HFFc6 (cell line): Measurements from ENCODE around the gene NTM. TPM values are rescaled to one million over a fixed set of nuclear protein-coding genes. Genes with fewer than 3 reads are reported as not detected.

ENCODE experiments used
- DNase-seq: peaks from one replicate; pipeline ENCODE4 v3.0.0-alpha.2; 2018
- H3K27ac Mint-ChIP-seq: 2 replicates; pipeline ENCODE4 v1.8.0; 2020; ENCODE audit warnings: mild to moderate bottlenecking, mixed read lengths
- H3K27me3 Mint-ChIP-seq: 2 replicates; pipeline ENCODE4 v1.8.0; 2021; ENCODE audit warnings: mild to moderate bottlenecking, moderate library complexity, mixed read lengths; ENCODE audit not compliant: insufficient read depth
- H3K36me3 Mint-ChIP-seq: 2 replicates; pipeline ENCODE4 v1.8.0; 2021; ENCODE audit warnings: low read depth, mixed read lengths
- H3K4me1 Mint-ChIP-seq: 2 replicates; pipeline ENCODE4 v1.8.0; 2020; ENCODE audit warnings: low read depth, mixed read lengths
- H3K4me3 Mint-ChIP-seq: 2 replicates; pipeline ENCODE4 v1.8.0; 2020; ENCODE audit warnings: mild to moderate bottlenecking, moderate library complexity, mixed read lengths
- H3K9me3 Mint-ChIP-seq: 2 replicates; pipeline ENCODE4 v1.8.0; 2020; ENCODE audit warnings: mild to moderate bottlenecking, mixed read lengths
- total RNA-seq, 6 experiments: library from RNA; stranded (reverse); fragmentation: NEBNext Ultra II Directional; extraction: Animal tissue kit (Norgen Biotek cat#: 25700); gene quantifications; 2 replicates in 1 of 6; 3 replicates in 5 of 6; pipeline ENCODE4 v1.2.3, GENCODE V29; 2021
- TF ChIP-seq, protein P1 (sequence below): fragments of 200-600 bp; sonication (generic); IDR thresholded peaks from 2 replicates; pipeline ENCODE4 v1.5.0; 2021; ENCODE audit warnings: antibody characterized with exemption, mild to moderate bottlenecking

NTM gene
- total RNA-seq, 6 experiments from 2014 or later: 18.3 to 23.6 (median 21.7) TPM

GRCh38 chr11:132222345-132222744, 851.9 kb downstream of the NTM start:
- TF ChIP-seq, protein P1, sequence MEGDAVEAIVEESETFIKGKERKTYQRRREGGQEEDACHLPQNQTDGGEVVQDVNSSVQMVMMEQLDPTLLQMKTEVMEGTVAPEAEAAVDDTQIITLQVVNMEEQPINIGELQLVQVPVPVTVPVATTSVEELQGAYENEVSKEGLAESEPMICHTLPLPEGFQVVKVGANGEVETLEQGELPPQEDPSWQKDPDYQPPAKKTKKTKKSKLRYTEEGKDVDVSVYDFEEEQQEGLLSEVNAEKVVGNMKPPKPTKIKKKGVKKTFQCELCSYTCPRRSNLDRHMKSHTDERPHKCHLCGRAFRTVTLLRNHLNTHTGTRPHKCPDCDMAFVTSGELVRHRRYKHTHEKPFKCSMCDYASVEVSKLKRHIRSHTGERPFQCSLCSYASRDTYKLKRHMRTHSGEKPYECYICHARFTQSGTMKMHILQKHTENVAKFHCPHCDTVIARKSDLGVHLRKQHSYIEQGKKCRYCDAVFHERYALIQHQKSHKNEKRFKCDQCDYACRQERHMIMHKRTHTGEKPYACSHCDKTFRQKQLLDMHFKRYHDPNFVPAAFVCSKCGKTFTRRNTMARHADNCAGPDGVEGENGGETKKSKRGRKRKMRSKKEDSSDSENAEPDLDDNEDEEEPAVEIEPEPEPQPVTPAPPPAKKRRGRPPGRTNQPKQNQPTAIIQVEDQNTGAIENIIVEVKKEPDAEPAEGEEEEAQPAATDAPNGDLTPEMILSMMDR: no peak

GRCh38 chr11:132226522-132226921, 856.1 kb downstream of the NTM start:
- Mint-ChIP-seq H3K4me3 (no peak overlapping the region), H3K4me1 (no peaks in the 10 kb centered on the region), H3K9me3 (no peaks in the 10 kb centered on the region), H3K27me3 (no peaks in the 10 kb centered on the region; the same call in none of the 2 replicates), H3K36me3 (peaks cover 4% of the 10 kb centered on the region), H3K27ac (no peak overlapping the region)
- DNase-seq: no peak
- TF ChIP-seq, protein P1: no peak

More at GRCh38 chr11:132222345-132222744, 851.9 kb downstream of the NTM start:
- Mint-ChIP-seq H3K36me3 (peaks cover 4% of the 10 kb centered on the region), H3K9me3 (no peaks in the 10 kb centered on the region), H3K4me1 (peaks cover 14% of the 10 kb centered on the region), H3K4me3 (no peak overlapping the region), H3K27me3 (peaks cover 2% of the 10 kb centered on the region), H3K27ac (0 out of 2 replicates have a peak overlapping the region, but pooled peaks have one; percentile 8)
- DNase-seq: no peak

DNA sequence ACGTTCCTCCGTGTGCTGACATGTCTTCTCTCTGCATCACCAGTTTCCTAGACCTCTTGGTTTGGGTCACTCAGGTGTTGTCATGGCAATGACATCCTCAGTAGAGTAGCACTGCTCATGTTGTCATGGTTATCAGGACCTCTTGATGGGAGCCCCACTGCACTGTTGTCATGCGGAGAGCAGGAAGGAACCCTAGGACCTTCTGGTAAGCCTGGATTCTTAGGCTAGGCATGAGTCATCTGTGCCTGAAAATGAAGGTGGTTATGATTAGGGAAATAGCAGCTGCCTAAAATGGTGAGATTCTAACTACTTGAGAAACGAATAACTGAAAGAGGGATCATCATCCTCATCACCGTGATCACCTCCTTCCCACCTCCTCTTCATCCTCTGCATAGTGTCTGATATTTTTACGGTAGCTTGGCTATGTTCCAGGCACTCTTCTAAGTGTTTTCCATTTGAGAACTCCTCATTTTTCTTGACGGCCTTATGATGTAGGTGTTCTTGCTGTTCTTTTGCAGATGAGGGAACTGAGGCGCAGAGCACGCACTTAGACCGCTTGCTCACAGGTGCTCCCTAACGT, 858.4 kb downstream of the NTM start:
- no peak overlapping the region for H3K4me3 Mint-ChIP-seq
- H3K9me3 Mint-ChIP-seq: no peaks in the 10 kb centered on the region
- H3K36me3 Mint-ChIP-seq: no peaks in the 10 kb centered on the region; the same call in 1 of the 2 replicates
- no peak overlapping the region for H3K27ac Mint-ChIP-seq
- H3K4me1 Mint-ChIP-seq: peaks cover 3% of the 10 kb centered on the region
- no peaks in the 10 kb centered on the region; the same call in 1 of the 2 replicates for H3K27me3 Mint-ChIP-seq
- TF ChIP-seq, protein P1: no peak
- DNase-seq: peak; percentile 18

DNA sequence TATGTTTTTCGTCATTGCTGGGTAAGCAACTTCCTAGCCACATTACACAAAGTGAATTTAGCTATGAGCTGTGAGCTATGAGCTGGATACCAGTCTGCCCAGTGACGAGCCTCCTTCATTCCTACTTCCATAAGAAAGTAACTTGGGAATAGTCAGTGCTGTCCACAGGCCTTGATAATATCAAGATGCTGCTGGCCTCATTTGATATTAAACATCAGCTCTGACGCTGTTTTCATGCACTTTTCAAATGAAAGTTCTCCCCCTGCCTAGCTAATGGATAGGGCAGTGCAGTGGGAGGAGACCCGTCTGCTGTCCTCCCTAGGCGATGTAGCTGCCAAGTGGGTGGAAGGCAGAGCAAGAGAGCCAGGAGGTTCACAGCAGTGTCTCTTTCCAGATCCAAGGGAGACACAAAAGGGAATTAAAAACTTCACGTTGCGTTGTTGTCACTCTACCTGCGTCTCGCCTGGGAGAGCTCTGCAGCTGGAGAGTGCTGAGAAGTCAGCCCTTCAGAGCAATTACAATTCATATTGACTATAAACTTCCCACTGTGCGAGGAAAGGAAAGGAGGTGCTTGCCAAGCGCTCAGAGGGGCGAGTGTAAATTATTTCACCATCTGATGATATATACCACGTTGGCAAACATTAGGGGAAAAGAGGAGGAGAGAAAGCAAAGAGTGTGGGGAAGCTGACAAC, 861.4 kb downstream of the NTM start:
- Mint-ChIP-seq H3K9me3 (no peaks in the 10 kb centered on the region), H3K4me1 (peaks cover 21% of the 10 kb centered on the region), H3K27ac (no peak overlapping the region), H3K36me3 (no peaks in the 10 kb centered on the region), H3K27me3 (no peaks in the 10 kb centered on the region; the same call in 1 of the 2 replicates), H3K4me3 (no peak overlapping the region)
- DNase-seq: no peak
- TF ChIP-seq, protein P1: no peak

- TF ChIP-seq, protein P1: no peak
- H3K27me3 Mint-ChIP-seq: no peaks in the 10 kb centered on the region; the same call in none of the 2 replicates
- peaks cover 21% of the 10 kb centered on the region for H3K4me1 Mint-ChIP-seq
- peak; percentile 82 for DNase-seq
- no peak overlapping the region for H3K4me3 Mint-ChIP-seq
- no peaks in the 10 kb centered on the region; the same call in 1 of the 2 replicates for H3K36me3 Mint-ChIP-seq
- H3K9me3 Mint-ChIP-seq: no peaks in the 10 kb centered on the region
- no peak overlapping the region for H3K27ac Mint-ChIP-seq
Observed at GRCh38 chr11:132234878-132235277, 864.5 kb downstream of the NTM start.
